H9 (cell line): ENCODE data around the gene MRPL48. TPM values are rescaled to one million over a fixed set of nuclear protein-coding genes. Genes with fewer than 3 reads are reported as not detected.
"Not testable (repeated sequence)": the region's sequence is repeated elsewhere in the genome, so short reads cannot be mapped to it uniquely, and the experiment has no call there.

Experiments used
- DNase-seq: peaks from one replicate; pipeline ENCODE4 v3.0.0-alpha.2; 2017
- H2AFZ ChIP-seq: one replicate; pipeline ENCODE4 v1.6.1; 2013; ENCODE audit warnings: mild to moderate bottlenecking, low read length, control low read depth, moderate library complexity
- H2AK5ac ChIP-seq: 2 replicates; pipeline ENCODE4 v1.6.1; 2013; ENCODE audit warnings: low read length, control low read depth, mixed read lengths; ENCODE audit not compliant: insufficient read length
- H2BK120ac ChIP-seq: one replicate; pipeline ENCODE4 v1.6.1; 2013; ENCODE audit warnings: low read depth, mild to moderate bottlenecking, low read length, control low read depth, inconsistent platforms; ENCODE audit not compliant: poor library complexity, severe bottlenecking
- H2BK12ac ChIP-seq: 2 replicates; pipeline ENCODE4 v1.6.1; 2013; ENCODE audit warnings: low read length, control low read depth, mixed read lengths, low read depth; ENCODE audit not compliant: insufficient read length
- H2BK15ac ChIP-seq: 2 replicates; pipeline ENCODE4 v1.6.1; 2013; ENCODE audit warnings: low read depth, low read length, control low read depth
- H2BK20ac ChIP-seq: one replicate; pipeline ENCODE4 v1.6.1; 2013; ENCODE audit warnings: low read depth, mild to moderate bottlenecking, low read length, control low read depth, inconsistent platforms; ENCODE audit not compliant: poor library complexity, severe bottlenecking
- H2BK5ac ChIP-seq: 2 replicates; pipeline ENCODE4 v1.6.1; 2013; ENCODE audit warnings: low read length, control low read depth, mixed read lengths; ENCODE audit not compliant: insufficient read length
- H3K14ac ChIP-seq: 2 replicates; pipeline ENCODE4 v1.6.1; 2013; ENCODE audit warnings: low read length, control low read depth; ENCODE audit not compliant: insufficient read depth
- H3K18ac ChIP-seq: 2 replicates; pipeline ENCODE4 v1.6.1; 2013; ENCODE audit warnings: low read depth, mild to moderate bottlenecking, mixed read lengths, low read length, control low read depth; ENCODE audit not compliant: insufficient read length
- H3K23ac ChIP-seq: 2 replicates; pipeline ENCODE4 v1.6.1; 2013; ENCODE audit warnings: low read length, control low read depth, mixed read lengths, low read depth; ENCODE audit not compliant: insufficient read length
- H3K23me2 ChIP-seq: 2 replicates; pipeline ENCODE4 v1.6.1; 2013; ENCODE audit warnings: low read depth, mild to moderate bottlenecking, mixed read lengths, low read length, control low read depth; ENCODE audit not compliant: insufficient read length, poor library complexity, severe bottlenecking
- H3K27ac ChIP-seq: 2 replicates; pipeline ENCODE4 v1.5.1; 2013; ENCODE audit warnings: low read length, control low read depth, mixed read lengths, low read depth; ENCODE audit not compliant: insufficient read length
- H3K27me3 ChIP-seq: 2 replicates; pipeline ENCODE4 v1.6.1; 2013; ENCODE audit warnings: low read length, control low read depth, inconsistent platforms; ENCODE audit not compliant: insufficient read depth
- H3K4ac ChIP-seq: 2 replicates; pipeline ENCODE4 v1.6.1; 2013; ENCODE audit warnings: low read depth, mild to moderate bottlenecking, control low read depth, inconsistent platforms, low read length, moderate library complexity
- H3K4me1 ChIP-seq: 2 replicates; pipeline ENCODE4 v1.6.1; 2013; ENCODE audit warnings: low read length, control low read depth, inconsistent platforms; ENCODE audit not compliant: insufficient read depth
- H3K4me2 ChIP-seq: 2 replicates; pipeline ENCODE4 v1.6.1; 2013; ENCODE audit warnings: low read length, control low read depth, mixed read lengths; ENCODE audit not compliant: insufficient read length, insufficient read depth
- H3K56ac ChIP-seq: 2 replicates; pipeline ENCODE4 v1.6.1; 2013; ENCODE audit warnings: low read depth, mild to moderate bottlenecking, mixed read lengths, low read length, control low read depth; ENCODE audit not compliant: insufficient read length
- H3K79me1 ChIP-seq: 2 replicates; pipeline ENCODE4 v1.6.1; 2013; ENCODE audit warnings: low read depth, mild to moderate bottlenecking, moderate library complexity, low read length, control low read depth, inconsistent platforms; ENCODE audit not compliant: insufficient read depth, poor library complexity, severe bottlenecking
- H3K79me2 ChIP-seq: 2 replicates; pipeline ENCODE4 v1.6.1; 2013; ENCODE audit warnings: low read length, control low read depth, inconsistent platforms; ENCODE audit not compliant: insufficient read depth
- H3K9ac ChIP-seq: 2 replicates; pipeline ENCODE4 v1.6.1; 2013; ENCODE audit warnings: low read length, control low read depth, mixed read lengths; ENCODE audit not compliant: insufficient read length; ENCODE audit errors: extremely low read depth
- H3K9me3 ChIP-seq: one replicate; pipeline ENCODE4 v1.6.1; 2013; ENCODE audit warnings: low read depth, low read length, inconsistent platforms; ENCODE audit not compliant: control insufficient read depth
- H3T11ph ChIP-seq: one replicate; pipeline ENCODE4 v1.6.1; 2013; ENCODE audit warnings: mild to moderate bottlenecking, low read length, control low read depth, inconsistent platforms
- H4K20me1 ChIP-seq: one replicate; pipeline ENCODE4 v1.6.1; 2013; ENCODE audit not compliant: control insufficient read depth, insufficient read length, insufficient read depth
- H4K5ac ChIP-seq: 2 replicates; pipeline ENCODE4 v1.6.1; 2013; ENCODE audit warnings: low read depth, mild to moderate bottlenecking, mixed read lengths, low read length, control low read depth; ENCODE audit not compliant: insufficient read length
- H4K8ac ChIP-seq: replicated peaks from 2 replicates; pipeline ENCODE4 v1.6.1; 2013; ENCODE audit warnings: low read length, control low read depth, mixed read lengths, low read depth; ENCODE audit not compliant: insufficient read length
- H4K91ac ChIP-seq: 2 replicates; pipeline ENCODE4 v1.6.1; 2013; ENCODE audit warnings: low read depth, mild to moderate bottlenecking, moderate library complexity, mixed read lengths, low read length, control low read depth; ENCODE audit not compliant: insufficient read length
- H3K27ac Mint-ChIP-seq, 3 experiments: 2 replicates in 2 of 3; 3 replicates in 1 of 3; pipeline ENCODE4 v1.8.0; 2020 to 2021; ENCODE audit warnings: mixed read lengths in 3 of 3, mild to moderate bottlenecking in 1 of 3, moderate library complexity in 1 of 3
- H3K27me3 Mint-ChIP-seq: 2 replicates; pipeline ENCODE4 v1.8.0; 2021; ENCODE audit warnings: low read depth, mild to moderate bottlenecking, moderate library complexity, mixed read lengths
- H3K36me3 Mint-ChIP-seq, 3 experiments: 2 replicates in 2 of 3; 3 replicates in 1 of 3; pipeline ENCODE4 v1.8.0; 2020 to 2021; ENCODE audit warnings: low read depth in 3 of 3, mixed read lengths in 3 of 3; ENCODE audit not compliant: insufficient read depth in 1 of 3
- H3K4me1 Mint-ChIP-seq, 2 experiments: 2 replicates each; pipeline ENCODE4 v1.8.0; 2020; ENCODE audit warnings: mixed read lengths in 2 of 2
- H3K4me3 Mint-ChIP-seq, 2 experiments: 2 replicates in 1 of 2; 3 replicates in 1 of 2; pipeline ENCODE4 v1.8.0; 2020 to 2021; ENCODE audit warnings: mild to moderate bottlenecking in 2 of 2, mixed read lengths in 2 of 2, moderate library complexity in 1 of 2
- H3K9me3 Mint-ChIP-seq, 2 experiments: 2 replicates in 1 of 2; 3 replicates in 1 of 2; pipeline ENCODE4 v1.8.0; 2020; ENCODE audit warnings: mild to moderate bottlenecking in 2 of 2, mixed read lengths in 2 of 2, moderate library complexity in 1 of 2
- whole genome bisulfite sequencing: extraction: QIAGEN DNeasy Blood & Tissue Kit; methylation state at CpG from one replicate; pipeline ENCODE4 v1.1.7; 2013; ENCODE audit warnings: missing lambda C conversion rate, low lambda C conversion rate, mixed read lengths; ENCODE audit not compliant: insufficient read length; ENCODE audit errors: extremely low coverage; 5-methylcytosine and 5-hydroxymethylcytosine counted together
- total RNA-seq: library from RNA; stranded (reverse); gene quantifications from 2 replicates; pipeline ENCODE4 v1.2.1, GENCODE V29; 2021
- TF ChIP-seq, protein P1 (sequence below): fragments of 200-600 bp; sonication (generic); conservative IDR thresholded peaks from 3 replicates; pipeline ENCODE4 v1.8.0; 2021; ENCODE audit warnings: antibody characterized with exemption, mild to moderate bottlenecking

MRPL48 gene
- total RNA-seq, 1 experiment from 2014 or later, result 36.4 TPM

DNA sequence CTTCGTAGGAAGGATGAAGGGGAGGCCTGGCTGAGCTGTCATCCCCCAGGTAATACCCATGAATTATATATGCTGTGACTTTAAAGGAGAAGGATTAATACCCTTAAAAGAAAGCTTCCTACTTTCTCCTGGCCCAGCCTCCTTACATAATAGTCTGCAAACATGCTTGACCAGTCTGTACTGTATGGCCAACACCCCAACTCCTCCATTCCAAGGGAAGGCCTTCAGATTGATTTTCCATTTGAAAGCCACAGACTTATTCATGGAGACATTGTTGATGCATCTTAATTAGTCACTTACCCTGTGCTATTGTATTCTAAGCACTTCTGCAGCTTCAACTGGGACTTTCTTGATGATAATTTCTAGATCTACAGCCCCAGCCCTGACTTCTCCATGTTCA lies 91.1 kb downstream of the MRPL48 start:
- no peak overlapping the region for H2BK12ac ChIP-seq
- H2AK5ac ChIP-seq, result no peak overlapping the region
- H3K56ac ChIP-seq, result no peak overlapping the region
- no peak overlapping the region; a peak in 1 of 5 replicates for H3K4me3 Mint-ChIP-seq
- H3K23me2 ChIP-seq, result peaks cover 11% of the 10 kb centered on the region
- H3K9me3 Mint-ChIP-seq, result no peaks in the 10 kb centered on the region; a peak in 1 of 5 replicates
- no peak overlapping the region for H3K23ac ChIP-seq
- no peak overlapping the region for H4K5ac ChIP-seq
- no peak for DNase-seq
- H3K4me1 ChIP-seq, result 0 out of 2 replicates have a peak, but pooled peaks cover 3% of the 10 kb centered on the region
- no peak overlapping the region for H2BK120ac ChIP-seq
- WGBS, result no CpG with 5 or more reads among the region's 1 CpG
- no peak overlapping the region for H3K14ac ChIP-seq
- no peak overlapping the region for H2BK15ac ChIP-seq
- no peak overlapping the region for H2BK20ac ChIP-seq
- H4K8ac ChIP-seq, result no peak overlapping the region
- H3K27ac ChIP-seq, result no peak overlapping the region
- H3K4ac ChIP-seq, result no peak overlapping the region
- H3K79me1 ChIP-seq, result peaks cover 9% of the 10 kb centered on the region
- H3K79me2 ChIP-seq, result peaks cover 9% of the 10 kb centered on the region; the same call in 1 of the 2 replicates
- H3T11ph ChIP-seq, result no peak overlapping the region
- H3K4me1 Mint-ChIP-seq, result peaks cover 18 to 23% of the 10 kb centered on the region in 2 experiments
- H2BK5ac ChIP-seq, result no peak overlapping the region
- H3K36me3 Mint-ChIP-seq, result peaks cover 9 to 34% (median 30%) of the 10 kb centered on the region in 3 experiments; a peak in 6 of 7 replicates
- H3K27ac Mint-ChIP-seq, result no peak overlapping the region
- TF ChIP-seq, protein P1, sequence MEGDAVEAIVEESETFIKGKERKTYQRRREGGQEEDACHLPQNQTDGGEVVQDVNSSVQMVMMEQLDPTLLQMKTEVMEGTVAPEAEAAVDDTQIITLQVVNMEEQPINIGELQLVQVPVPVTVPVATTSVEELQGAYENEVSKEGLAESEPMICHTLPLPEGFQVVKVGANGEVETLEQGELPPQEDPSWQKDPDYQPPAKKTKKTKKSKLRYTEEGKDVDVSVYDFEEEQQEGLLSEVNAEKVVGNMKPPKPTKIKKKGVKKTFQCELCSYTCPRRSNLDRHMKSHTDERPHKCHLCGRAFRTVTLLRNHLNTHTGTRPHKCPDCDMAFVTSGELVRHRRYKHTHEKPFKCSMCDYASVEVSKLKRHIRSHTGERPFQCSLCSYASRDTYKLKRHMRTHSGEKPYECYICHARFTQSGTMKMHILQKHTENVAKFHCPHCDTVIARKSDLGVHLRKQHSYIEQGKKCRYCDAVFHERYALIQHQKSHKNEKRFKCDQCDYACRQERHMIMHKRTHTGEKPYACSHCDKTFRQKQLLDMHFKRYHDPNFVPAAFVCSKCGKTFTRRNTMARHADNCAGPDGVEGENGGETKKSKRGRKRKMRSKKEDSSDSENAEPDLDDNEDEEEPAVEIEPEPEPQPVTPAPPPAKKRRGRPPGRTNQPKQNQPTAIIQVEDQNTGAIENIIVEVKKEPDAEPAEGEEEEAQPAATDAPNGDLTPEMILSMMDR, result no peak
- no peak overlapping the region for H3K18ac ChIP-seq
- H2AFZ ChIP-seq, result no peak overlapping the region
- H4K91ac ChIP-seq, result no peak overlapping the region
- no peaks in the 10 kb centered on the region for H3K27me3 ChIP-seq
- no peaks in the 10 kb centered on the region for H3K27me3 Mint-ChIP-seq
- no peaks in the 10 kb centered on the region for H3K9me3 ChIP-seq
- H3K9ac ChIP-seq, result no peak overlapping the region
- no peaks in the 10 kb centered on the region for H4K20me1 ChIP-seq
- no peak overlapping the region for H3K4me2 ChIP-seq

DNA sequence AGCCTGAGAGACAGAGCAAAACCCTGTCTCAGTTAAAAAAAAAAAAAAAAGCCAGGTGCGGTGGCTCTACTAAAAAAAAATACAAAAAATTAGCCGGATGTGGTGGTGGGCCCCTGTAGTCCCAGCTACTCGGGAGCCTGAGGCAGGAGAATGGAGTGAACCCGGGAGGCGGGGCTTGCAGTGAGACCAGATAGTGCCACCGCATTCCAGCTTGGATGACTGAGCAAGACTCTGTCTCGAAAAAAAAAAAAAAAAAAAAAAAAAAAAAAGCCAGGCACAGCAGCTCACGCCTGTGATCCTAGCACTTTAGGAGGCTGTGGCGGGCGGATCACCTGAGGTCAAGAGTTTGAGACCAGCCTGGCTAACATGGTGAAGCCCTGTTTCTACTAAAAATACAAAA lies 92.8 kb downstream of the MRPL48 start:
- not testable (repeated sequence) for H2BK20ac ChIP-seq, H3K14ac ChIP-seq, H3K4ac ChIP-seq, H4K8ac ChIP-seq, H2AK5ac ChIP-seq, H3K79me1 ChIP-seq, H4K20me1 ChIP-seq, H3K23ac ChIP-seq, H3K4me2 ChIP-seq, H2BK120ac ChIP-seq, H3K18ac ChIP-seq, H2BK15ac ChIP-seq, H3T11ph ChIP-seq, H2BK12ac ChIP-seq, H3K27me3 ChIP-seq, H3K9me3 ChIP-seq, H3K27me3 Mint-ChIP-seq, H3K27ac Mint-ChIP-seq, H3K56ac ChIP-seq, H3K27ac ChIP-seq, H3K4me3 Mint-ChIP-seq, H3K9ac ChIP-seq, H2AFZ ChIP-seq, H4K91ac ChIP-seq, H4K5ac ChIP-seq, H3K4me1 ChIP-seq, H3K23me2 ChIP-seq, H2BK5ac ChIP-seq, H3K9me3 Mint-ChIP-seq, H3K79me2 ChIP-seq
- no CpG with 5 or more reads among the region's 10 CpGs for WGBS
- Mint-ChIP-seq H3K36me3 (peaks cover 4 to 20% (median 16%) of the 10 kb centered on the region in 3 experiments; a peak in 6 of 7 replicates), H3K4me1 (peaks cover 14 to 16% of the 10 kb centered on the region in 2 experiments)
- peak; percentile 77 for DNase-seq
